AG09309 (cell line): ENCODE data around the gene DPH6.
A peak's percentile ranks its signal among the peaks of the same experiment; 100 is the strongest.

Experiments
- DNase-seq: peaks from one replicate; pipeline ENCODE4 v3.0.0-alpha.2; 2010; ENCODE audit warnings: low read depth
- H3K4me3 ChIP-seq: 2 replicates; pipeline ENCODE4 v1.5.1; 2011; ENCODE audit warnings: mild to moderate bottlenecking, low read depth, low read length, moderate library complexity; ENCODE audit not compliant: control insufficient read depth
- CTCF ChIP-seq: IDR thresholded peaks from 2 replicates; pipeline ENCODE4 v1.5.1; 2011; ENCODE audit warnings: mild to moderate bottlenecking, low read depth, low read length, inconsistent platforms; ENCODE audit not compliant: insufficient read depth, control insufficient read depth; ENCODE audit errors: missing control alignments

Gene DPH6

GRCh38 chr15:35484231-35484945 lies 61.6 kb downstream of the DPH6 start:
- no peak for DNase-seq
- no peak for TF ChIP-seq CTCF
- no peak overlapping the region for H3K4me3 ChIP-seq

- H3K4me3 ChIP-seq = no peak overlapping the region
- TF ChIP-seq CTCF = no peak
- peak; percentile 35 for DNase-seq
These were observed 64.0 kb downstream of the DPH6 start for GRCh38 chr15:35481992-35482391.

GRCh38 chr15:35481064-35481463 lies 64.9 kb downstream of the DPH6 start:
- TF ChIP-seq CTCF = no peak
- H3K4me3 ChIP-seq = no peak overlapping the region
- DNase-seq = no peak

GRCh38 chr15:35479423-35479822 lies 66.5 kb downstream of the DPH6 start:
- no peak for TF ChIP-seq CTCF
- H3K4me3 ChIP-seq = no peak overlapping the region
- no peak for DNase-seq

- TF ChIP-seq CTCF = no peak
- no peak overlapping the region for H3K4me3 ChIP-seq
- no peak for DNase-seq
These were observed 68.4 kb downstream of the DPH6 start for GRCh38 chr15:35477312-35478262.

- DNase-seq = no peak
- no peak for TF ChIP-seq CTCF
- no peak overlapping the region for H3K4me3 ChIP-seq
These were observed 74.9 kb downstream of the DPH6 start for GRCh38 chr15:35471024-35471423.
